K562 (cell line): ENCODE measurements around the gene CSTPP1. TPM values are rescaled to one million over a fixed set of nuclear protein-coding genes. Genes with fewer than 3 reads are reported as not detected.

Source experiments
- ATAC-seq: fragments of 200-7000 bp; cut with Tn5 transposase; 3 replicates; pipeline ENCODE4 v1.9.1; 2020; ENCODE audit warnings: moderate library complexity
- BruUV-seq: library from RNA; stranded (reverse); fragments of 400-500 nt; replicated peaks from 2 replicates; lab custom pipeline; 2021; lab: Mats Ljungman, UMichigan
- CTCF ChIA-PET: fragments of 300-600 bp; formaldehyde crosslinking; extraction: SDS; loops from one replicate; lab custom pipeline; 2021; ENCODE audit warnings: low intra/inter-chr PET ratio; lab: Yijun Ruan, JAX
- POLR2A ChIA-PET: fragments of 300-600, 350-650 bp; sonication (Branson Sonifier 250); formaldehyde crosslinking; extraction: SDS; loops from one replicate; lab custom pipeline; 2021; ENCODE audit warnings: antibody characterized with exemption, inconsistent platforms; lab: Yijun Ruan, JAX
- DNase-seq, 4 experiments: peaks; one replicate each; pipeline versions ENCODE4 v3.0.0 to v3.0.0-alpha.2; 2011 to 2018; ENCODE audit warnings: low spot score in 3 of 4, mixed read lengths in 3 of 4; ENCODE audit errors: extremely low read depth in 1 of 4
- FAIRE-seq: peaks from 2 replicates; lab custom pipeline; 2011; peaks lifted over from hg19 to GRCh38; lab: Jason Lieb, UNC
- H2AFZ ChIP-seq: 2 replicates; pipeline ENCODE4 v1.6.0; 2011; ENCODE audit warnings: low read depth, low read length, control low read depth, inconsistent platforms
- H3K27ac ChIP-seq: fragments of 200-600 bp; 3 replicates; pipeline ENCODE4 v1.8.0; 2011; ENCODE audit warnings: low read depth, mild to moderate bottlenecking, control low read depth, inconsistent platforms, low read length, moderate library complexity, mixed read lengths; ENCODE audit errors: extremely low read depth
- H3K27me3 ChIP-seq, 2 experiments: fragments of 300-600 bp in 1 of 2; 2 replicates in 1 of 2; 3 replicates in 1 of 2; pipeline versions ENCODE4 v1.6.0 to v1.8.0; 2011; ENCODE audit warnings: inconsistent platforms in 2 of 2, low read length in 2 of 2, mild to moderate bottlenecking in 1 of 2, mixed read lengths in 1 of 2, moderate library complexity in 1 of 2; ENCODE audit not compliant: control insufficient read depth in 2 of 2, insufficient read depth in 2 of 2
- H3K36me3 ChIP-seq: fragments of 300-600 bp; 3 replicates; pipeline ENCODE4 v1.8.0; 2011; ENCODE audit warnings: mild to moderate bottlenecking, low read length, inconsistent platforms; ENCODE audit not compliant: control insufficient read depth, insufficient read depth
- H3K4me1 ChIP-seq, 2 experiments: fragments of 200-600 bp in 1 of 2; replicated peaks in 1 of 2; 2 replicates in 1 of 2; 3 replicates in 1 of 2; pipeline versions ENCODE4 v1.5.1 to v1.8.0; 2011; ENCODE audit warnings: inconsistent platforms in 2 of 2, low read length in 2 of 2, mild to moderate bottlenecking in 1 of 2, mixed read lengths in 1 of 2, moderate library complexity in 1 of 2; ENCODE audit not compliant: control insufficient read depth in 2 of 2, insufficient read depth in 2 of 2
- H3K4me2 ChIP-seq: 2 replicates; pipeline ENCODE4 v1.6.1; 2011; ENCODE audit warnings: low read length, control low read depth, inconsistent platforms, mixed read lengths; ENCODE audit not compliant: insufficient read depth
- H3K4me3 ChIP-seq: fragments of 200-600 bp; sonication (generic), shearing (Covaris generic); 2 replicates; pipeline ENCODE4 v1.5.1; 2016; ENCODE audit warnings: control low read depth, inconsistent platforms
- H3K79me2 ChIP-seq: fragments of 200-600 bp; 3 replicates; pipeline ENCODE4 v1.8.0; 2011; ENCODE audit warnings: low read length, inconsistent platforms; ENCODE audit not compliant: control insufficient read depth, insufficient read depth
- H3K9ac ChIP-seq, 2 experiments: 2 replicates each; pipeline versions ENCODE4 v1.6.0 to v1.6.1; 2011; ENCODE audit warnings: low read depth in 2 of 2, low read length in 2 of 2, control low read depth in 1 of 2, inconsistent platforms in 1 of 2, mild to moderate bottlenecking in 1 of 2, mixed read lengths in 1 of 2; ENCODE audit not compliant: insufficient read depth in 1 of 2
- H3K9me1 ChIP-seq: one replicate; pipeline ENCODE4 v1.6.0; 2011; ENCODE audit warnings: inconsistent platforms, mild to moderate bottlenecking, low read length, moderate library complexity; ENCODE audit not compliant: control insufficient read depth, insufficient read depth
- H3K9me3 ChIP-seq: replicated peaks from 2 replicates; pipeline ENCODE4 v1.5.1; 2011; ENCODE audit warnings: low read depth, low read length, inconsistent platforms; ENCODE audit not compliant: control insufficient read depth, insufficient read depth
- H4K20me1 ChIP-seq: replicated peaks from 2 replicates; pipeline ENCODE4 v1.6.1; 2011; ENCODE audit warnings: low read length, inconsistent platforms, mixed read lengths; ENCODE audit not compliant: control insufficient read depth, insufficient read depth
- BDP1 ChIP-seq: IDR thresholded peaks from 3 replicates; pipeline ENCODE4 v1.6.1; 2011; ENCODE audit not compliant: insufficient read length, insufficient read depth
- HLTF ChIP-seq: fragments of 450-650 bp; IDR thresholded peaks from 2 replicates; pipeline ENCODE4 v1.6.1; 2016
- MXI1 ChIP-seq: IDR thresholded peaks from 2 replicates; pipeline ENCODE4 v1.6.1; 2011; ENCODE audit warnings: low read depth, mild to moderate bottlenecking, improper control_type of control experiment, low read length
- PML ChIP-seq: IDR thresholded peaks from 2 replicates; pipeline ENCODE4 v1.6.1; 2012; ENCODE audit warnings: low read length, inconsistent platforms
- RAD21 ChIP-seq, 2 experiments: fragments of 250-450 bp in 1 of 2; fragments of 450-650 bp in 1 of 2; sonication (Bioruptor Pico) in 1 of 2; formaldehyde crosslinking in 1 of 2; IDR thresholded peaks in 1 of 2; conservative IDR thresholded peaks in 1 of 2; 2 replicates each; pipeline versions ENCODE4 v1.4.0 to v1.8.0; 2020 to 2022; ENCODE audit warnings: mild to moderate bottlenecking in 2 of 2, moderate library complexity in 1 of 2
- RBM25 ChIP-seq: fragments of 200-400 bp; formaldehyde crosslinking; IDR thresholded peaks from 2 replicates; pipeline ENCODE4 v1.6.1; 2018; ENCODE audit warnings: low read length, low read depth, moderate library complexity; ENCODE audit not compliant: severe bottlenecking
- RCOR1 ChIP-seq, 2 experiments: IDR thresholded peaks; 2 replicates each; pipeline ENCODE4 v1.6.1; 2012; ENCODE audit warnings: low read depth in 2 of 2, low read length in 2 of 2, borderline replicate concordance in 1 of 2, improper control_type of control experiment in 1 of 2
- SMC3 ChIP-seq: conservative IDR thresholded peaks from 2 replicates; pipeline ENCODE4 v1.6.1; 2011; ENCODE audit warnings: low read depth, low read length, improper control_type of control experiment; ENCODE audit not compliant: insufficient read depth
- SRSF9 ChIP-seq: fragments of 200-400 bp; formaldehyde crosslinking; IDR thresholded peaks from 2 replicates; pipeline ENCODE4 v1.6.1; 2017; ENCODE audit warnings: low read depth, low read length, borderline replicate concordance
- TARDBP ChIP-seq: fragments of 450-650 bp; IDR thresholded peaks from 2 replicates; pipeline ENCODE4 v1.6.1; 2016
- TCF3 ChIP-seq: sonication (generic); formaldehyde crosslinking; IDR thresholded peaks from 2 replicates; pipeline ENCODE4 v1.4.0; 2020; ENCODE audit warnings: mild to moderate bottlenecking, missing genetic modification reagents
- ZNF384 ChIP-seq: IDR thresholded peaks from 2 replicates; pipeline ENCODE4 v1.6.1; 2012; ENCODE audit warnings: low read depth, low read length, improper control_type of control experiment
- WGBS: fragments of 100-300 bp; shearing (Covaris generic); methylation state at CpG from one replicate; pipeline ENCODE4 v1.1.6; 2016; ENCODE audit warnings: low coverage, mixed read lengths; ENCODE audit not compliant: insufficient coverage; ENCODE audit errors: missing lambda C conversion rate; 5-methylcytosine and 5-hydroxymethylcytosine counted together
- in situ Hi-C: fragments of 300-500 bp; cut with MboI; formaldehyde crosslinking; loops from 4 replicates; pipeline ENCODE4 v1.15.0; 2018; ENCODE audit warnings: inconsistent platforms, mixed read lengths
- intact Hi-C: fragments of 100-400 bp; cut with micrococcal nuclease; formaldehyde crosslinking; loops from 2 replicates; pipeline ENCODE4 v1.14.2; 2022
- polyA plus RNA-seq, 8 experiments: library from polyadenylated mRNA; depleted of rRNA in 4 of 8; stranded (reverse) in 5 of 8; unstranded in 3 of 8; fragments of >200 nt; fragmentation: Nextera tagmentation in 2 of 8; fragmentation: Illumina TruSeq in 1 of 8; extraction: Ambion mirVana in 2 of 8; extraction: Trizol in 1 of 8; gene quantifications; 2 replicates each; pipeline versions ENCODE4 v1.2.1 to v1.2.3, GENCODE V29; 2011 to 2014; ENCODE audit warnings: inconsistent platforms in 1 of 8, missing spikeins in 1 of 8
- total RNA-seq, 7 experiments: library from RNA; depleted of rRNA in 6 of 7; stranded (reverse); fragments of >200 nt in 6 of 7; fragmentation: Illumina TruSeq in 2 of 7; extraction: Trizol in 2 of 7; gene quantifications; 2 replicates each; pipeline versions ENCODE4 v1.2.1 to v1.2.3, GENCODE V29; 2011 to 2021; ENCODE audit warnings: low replicate concordance in 1 of 7
- TF ChIP-seq, protein P1 (sequence below), 3 experiments: IDR thresholded peaks in 2 of 3; conservative IDR thresholded peaks in 1 of 3; 2 replicates each; pipeline ENCODE4 v1.5.1; 2011 to 2012; ENCODE audit warnings: low read length in 3 of 3, mild to moderate bottlenecking in 3 of 3, control low read depth in 2 of 3, improper control_type of control experiment in 1 of 3, inconsistent platforms in 1 of 3, low read depth in 1 of 3, mixed read lengths in 1 of 3, moderate library complexity in 1 of 3; ENCODE audit not compliant: insufficient read depth in 2 of 3
- TF ChIP-seq, protein P2 (sequence below): fragments of 450-650 bp; IDR thresholded peaks from 2 replicates; pipeline ENCODE4 v1.6.1; 2016
- TF ChIP-seq, protein P3 (sequence below): sonication (generic); formaldehyde crosslinking; IDR thresholded peaks from 2 replicates; pipeline ENCODE4 v1.8.1; 2023; ENCODE audit warnings: mild to moderate bottlenecking, missing genetic modification reagents
- TF ChIP-seq, protein P4 (sequence below): sonication (generic); formaldehyde crosslinking; IDR thresholded peaks from 2 replicates; pipeline ENCODE4 v1.9.0; 2022; ENCODE audit warnings: mild to moderate bottlenecking, missing genetic modification reagents

Gene CSTPP1
- total and polyA plus RNA-seq, 9 of the 15 experiments (the other 6 are each of a cell fraction or from before 2014, with no cell fraction given), result 6.5 to 17.8 (median 9.2) TPM

DNA sequence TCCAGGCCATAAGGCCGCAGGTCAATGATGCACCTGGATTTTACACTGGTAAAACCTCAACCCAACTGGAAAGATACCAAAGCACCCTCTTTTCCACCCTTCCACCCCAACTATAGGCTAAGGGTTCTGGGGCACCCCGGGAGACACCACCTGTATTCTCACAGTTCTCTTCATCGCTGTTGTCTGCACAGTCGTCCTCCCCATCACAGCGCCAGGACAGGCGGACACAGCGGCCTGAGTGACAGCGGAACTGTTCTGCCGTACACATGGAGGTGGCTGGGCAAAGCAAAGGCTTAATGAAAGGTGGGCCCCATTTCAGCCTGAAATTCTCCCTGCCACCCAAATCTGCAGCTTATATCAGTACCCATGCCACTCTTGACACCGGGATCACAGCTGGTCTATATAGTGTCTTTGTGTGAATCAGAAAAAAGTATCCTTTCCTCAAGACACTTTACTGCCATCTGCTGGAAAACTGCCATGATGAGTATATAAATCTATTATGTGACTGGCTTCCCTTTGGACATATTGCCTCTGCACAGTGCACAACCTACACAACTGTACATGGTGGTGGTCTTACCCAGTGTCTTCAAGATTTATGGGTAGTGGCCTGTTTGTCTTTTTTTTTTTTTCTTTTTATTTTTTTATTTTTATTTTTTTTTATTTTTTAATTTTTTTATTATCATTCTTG lies 39.7 kb upstream of the CSTPP1 start:
- H3K9me3 ChIP-seq, result no peaks in the 10 kb centered on the region
- ATAC-seq (peak; percentile 89), FAIRE-seq (peak; percentile 81), DNase-seq (peak in 2 of 4 experiments; percentile 44 to 70)
- no peaks in the 10 kb centered on the region for H3K79me2 ChIP-seq
- H3K9ac ChIP-seq, result no peak overlapping the region
- BruUV-seq, result no TSS peak
- no peak overlapping the region for H3K4me2 ChIP-seq
- WGBS, result 47% methylated on average over 10 of the region's 10 CpGs
- CTCF ChIA-PET, result interaction anchor here (0.5 to 0.6 kb wide), 3 partner anchors 57 to 281 kb away, joined by 3 to 6 read pairs (median 3); no protein-coding TSS in a partner anchor
- H4K20me1 ChIP-seq, result peaks cover 9% of the 10 kb centered on the region; the same call in 1 of the 2 replicates
- H3K36me3 ChIP-seq, result no peaks in the 10 kb centered on the region
- POLR2A ChIA-PET, result no interaction called here
- in situ Hi-C loops, result no loop called here
- H3K4me3 ChIP-seq, result no peak overlapping the region
- no peaks in the 10 kb centered on the region for H3K9me1 ChIP-seq
- H3K27me3 ChIP-seq, result peaks cover 17 to 47% of the 10 kb centered on the region in 2 experiments
- peaks cover 0 to 8% of the 10 kb centered on the region in 2 experiments; a peak in 2 of 5 replicates for H3K4me1 ChIP-seq
- intact Hi-C loops, result no loop called here
- no peak overlapping the region for H3K27ac ChIP-seq
- H2AFZ ChIP-seq, result no peak overlapping the region
- TF ChIP-seq HLTF, result peak; percentile 79
- peak in 1 of 2 experiments; percentile 52; a peak in 3 of 4 replicates for TF ChIP-seq RAD21 (CRISPR knock-in tag; conservative IDR thresholded peaks at IDR 0.05 in 1 of 2, IDR thresholded peaks at IDR 0.05 in 1 of 2)
- no peak for TF ChIP-seq SRSF9
- TF ChIP-seq BDP1, result no peak
- TF ChIP-seq MXI1, result no peak
- TF ChIP-seq, protein P1, sequence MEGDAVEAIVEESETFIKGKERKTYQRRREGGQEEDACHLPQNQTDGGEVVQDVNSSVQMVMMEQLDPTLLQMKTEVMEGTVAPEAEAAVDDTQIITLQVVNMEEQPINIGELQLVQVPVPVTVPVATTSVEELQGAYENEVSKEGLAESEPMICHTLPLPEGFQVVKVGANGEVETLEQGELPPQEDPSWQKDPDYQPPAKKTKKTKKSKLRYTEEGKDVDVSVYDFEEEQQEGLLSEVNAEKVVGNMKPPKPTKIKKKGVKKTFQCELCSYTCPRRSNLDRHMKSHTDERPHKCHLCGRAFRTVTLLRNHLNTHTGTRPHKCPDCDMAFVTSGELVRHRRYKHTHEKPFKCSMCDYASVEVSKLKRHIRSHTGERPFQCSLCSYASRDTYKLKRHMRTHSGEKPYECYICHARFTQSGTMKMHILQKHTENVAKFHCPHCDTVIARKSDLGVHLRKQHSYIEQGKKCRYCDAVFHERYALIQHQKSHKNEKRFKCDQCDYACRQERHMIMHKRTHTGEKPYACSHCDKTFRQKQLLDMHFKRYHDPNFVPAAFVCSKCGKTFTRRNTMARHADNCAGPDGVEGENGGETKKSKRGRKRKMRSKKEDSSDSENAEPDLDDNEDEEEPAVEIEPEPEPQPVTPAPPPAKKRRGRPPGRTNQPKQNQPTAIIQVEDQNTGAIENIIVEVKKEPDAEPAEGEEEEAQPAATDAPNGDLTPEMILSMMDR (IDR thresholded peaks at IDR 0.05 in 2 of 3, conservative IDR thresholded peaks at IDR 0.05 in 1 of 3; ENCODE audit: insufficient read depth in 2 of 3, low read depth in 1 of 3, low read length in 3 of 3), result peak; percentile 34 to 70 (median 61); a peak in 5 of 6 replicates
- TF ChIP-seq RCOR1 (IDR thresholded peaks at IDR 0.05; ENCODE audit: borderline replicate concordance in 1 of 2, low read depth in 2 of 2, low read length in 2 of 2), result 0 out of 4 replicates have a peak, but pooled peaks of 1 of the 2 experiments have one; percentile 8
- TF ChIP-seq SMC3, result 0 out of 2 replicates have a peak, but pooled peaks have one; percentile 31
- TF ChIP-seq TARDBP, result no peak
- TF ChIP-seq TCF3 (CRISPR knock-in tag), result no peak
- TF ChIP-seq PML, result no peak
- peak; percentile 88 for TF ChIP-seq RBM25
- TF ChIP-seq, protein P2, sequence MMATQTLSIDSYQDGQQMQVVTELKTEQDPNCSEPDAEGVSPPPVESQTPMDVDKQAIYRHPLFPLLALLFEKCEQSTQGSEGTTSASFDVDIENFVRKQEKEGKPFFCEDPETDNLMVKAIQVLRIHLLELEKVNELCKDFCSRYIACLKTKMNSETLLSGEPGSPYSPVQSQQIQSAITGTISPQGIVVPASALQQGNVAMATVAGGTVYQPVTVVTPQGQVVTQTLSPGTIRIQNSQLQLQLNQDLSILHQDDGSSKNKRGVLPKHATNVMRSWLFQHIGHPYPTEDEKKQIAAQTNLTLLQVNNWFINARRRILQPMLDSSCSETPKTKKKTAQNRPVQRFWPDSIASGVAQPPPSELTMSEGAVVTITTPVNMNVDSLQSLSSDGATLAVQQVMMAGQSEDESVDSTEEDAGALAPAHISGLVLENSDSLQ, result peak; percentile 47
- peak; percentile 38; the same call in 1 of the 2 replicates for TF ChIP-seq ZNF384
- TF ChIP-seq, protein P3, sequence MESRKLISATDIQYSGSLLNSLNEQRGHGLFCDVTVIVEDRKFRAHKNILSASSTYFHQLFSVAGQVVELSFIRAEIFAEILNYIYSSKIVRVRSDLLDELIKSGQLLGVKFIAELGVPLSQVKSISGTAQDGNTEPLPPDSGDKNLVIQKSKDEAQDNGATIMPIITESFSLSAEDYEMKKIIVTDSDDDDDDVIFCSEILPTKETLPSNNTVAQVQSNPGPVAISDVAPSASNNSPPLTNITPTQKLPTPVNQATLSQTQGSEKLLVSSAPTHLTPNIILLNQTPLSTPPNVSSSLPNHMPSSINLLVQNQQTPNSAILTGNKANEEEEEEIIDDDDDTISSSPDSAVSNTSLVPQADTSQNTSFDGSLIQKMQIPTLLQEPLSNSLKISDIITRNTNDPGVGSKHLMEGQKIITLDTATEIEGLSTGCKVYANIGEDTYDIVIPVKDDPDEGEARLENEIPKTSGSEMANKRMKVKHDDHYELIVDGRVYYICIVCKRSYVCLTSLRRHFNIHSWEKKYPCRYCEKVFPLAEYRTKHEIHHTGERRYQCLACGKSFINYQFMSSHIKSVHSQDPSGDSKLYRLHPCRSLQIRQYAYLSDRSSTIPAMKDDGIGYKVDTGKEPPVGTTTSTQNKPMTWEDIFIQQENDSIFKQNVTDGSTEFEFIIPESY (CRISPR knock-in tag), result peak; percentile 81
- TF ChIP-seq, protein P4, sequence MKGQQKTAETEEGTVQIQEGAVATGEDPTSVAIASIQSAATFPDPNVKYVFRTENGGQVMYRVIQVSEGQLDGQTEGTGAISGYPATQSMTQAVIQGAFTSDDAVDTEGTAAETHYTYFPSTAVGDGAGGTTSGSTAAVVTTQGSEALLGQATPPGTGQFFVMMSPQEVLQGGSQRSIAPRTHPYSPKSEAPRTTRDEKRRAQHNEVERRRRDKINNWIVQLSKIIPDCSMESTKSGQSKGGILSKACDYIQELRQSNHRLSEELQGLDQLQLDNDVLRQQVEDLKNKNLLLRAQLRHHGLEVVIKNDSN (CRISPR knock-in tag), result no peak
